Fibroblast of the aortic adventitia (primary cell): ENCODE data around the gene MTCL3.

Experiments used
- DNase-seq: peaks from one replicate; pipeline ENCODE4 v3.0.0-alpha.2; 2010; ENCODE audit warnings: low read depth
- H3K4me3 ChIP-seq: 2 replicates; pipeline ENCODE4 v1.5.1; 2011; ENCODE audit warnings: low read depth, mild to moderate bottlenecking, control low read depth, low read length, moderate library complexity
- CTCF ChIP-seq: IDR thresholded peaks from 2 replicates; pipeline ENCODE4 v1.5.1; 2011; ENCODE audit warnings: mild to moderate bottlenecking, low read length, control low read depth, inconsistent platforms; ENCODE audit not compliant: insufficient read depth

Gene MTCL3

GRCh38 chr6:127516662-127517273 is 2.4 kb downstream of the MTCL3 start:
- no peak for DNase-seq
- TF ChIP-seq CTCF, result peak; percentile 63
- peak overlapping the region; percentile 74 for H3K4me3 ChIP-seq

GRCh38 chr6:127515794-127516661 is 3.1 kb downstream of the MTCL3 start:
- H3K4me3 ChIP-seq, result peak overlapping the region; percentile 74
- TF ChIP-seq CTCF, result no peak
- DNase-seq, result peak; percentile 53

GRCh38 chr6:127515234-127515793 is 3.8 kb downstream of the MTCL3 start:
- DNase-seq, result peak; percentile 14
- peak overlapping the region; percentile 74 for H3K4me3 ChIP-seq
- no peak for TF ChIP-seq CTCF

GRCh38 chr6:127514773-127515227 is 4.3 kb downstream of the MTCL3 start:
- DNase-seq, result peak; percentile 36
- TF ChIP-seq CTCF, result no peak
- peak overlapping the region; percentile 74 for H3K4me3 ChIP-seq

GRCh38 chr6:127514179-127514772 is 4.9 kb downstream of the MTCL3 start:
- no peak for DNase-seq
- TF ChIP-seq CTCF, result no peak
- peak overlapping the region; percentile 74 for H3K4me3 ChIP-seq

GRCh38 chr6:127513425-127513824 is 5.7 kb downstream of the MTCL3 start:
- TF ChIP-seq CTCF, result no peak
- no peak for DNase-seq
- no peak overlapping the region for H3K4me3 ChIP-seq
